GM19240 (cell line): ENCODE data around the gene RNF126.
"Not testable (repeated sequence)": the region's sequence is repeated elsewhere in the genome, so short reads cannot be mapped to it uniquely, and the experiment has no call there.

Experiments
- DNase-seq: peaks from one replicate; pipeline ENCODE4 v3.0.0; 2011; ENCODE audit warnings: low spot score; ENCODE audit not compliant: insufficient read length

The RNF126 gene

DNA sequence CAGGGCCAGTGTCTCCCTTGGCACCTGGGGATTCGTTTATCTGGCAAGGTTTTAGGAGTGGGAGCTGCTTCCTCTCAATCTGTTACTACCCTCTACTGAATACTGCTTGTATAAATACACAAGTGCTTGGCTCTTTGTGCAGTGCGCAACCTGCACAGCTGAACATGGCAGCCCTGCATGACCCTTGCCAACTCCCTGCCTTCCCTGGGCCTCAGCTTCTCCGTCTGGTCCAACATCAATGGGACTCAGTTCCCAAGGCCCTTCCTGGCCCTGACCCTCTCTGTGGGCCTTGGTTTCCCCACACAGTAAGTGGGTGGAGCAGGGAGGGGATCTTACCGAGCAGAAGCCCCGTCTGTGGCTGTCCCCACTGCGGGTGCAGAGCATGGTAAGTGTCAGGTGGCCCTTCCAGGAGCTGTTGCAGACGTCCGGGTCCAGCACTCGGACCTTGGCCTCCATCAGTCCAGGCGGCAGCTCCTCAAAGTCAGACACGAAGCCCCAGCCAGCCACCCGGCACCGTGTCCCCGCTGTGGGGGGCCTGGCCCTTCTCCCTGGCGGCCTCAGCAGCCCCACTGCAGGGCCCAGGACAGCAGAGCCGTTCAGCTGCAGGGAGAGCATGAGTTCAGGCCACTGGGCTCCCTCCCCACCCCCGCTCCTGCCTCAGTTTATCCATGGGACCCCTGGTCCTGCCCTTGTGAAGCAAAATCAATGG is 23.7 kb upstream of the RNF126 start:
- DNase-seq: no peak

DNA sequence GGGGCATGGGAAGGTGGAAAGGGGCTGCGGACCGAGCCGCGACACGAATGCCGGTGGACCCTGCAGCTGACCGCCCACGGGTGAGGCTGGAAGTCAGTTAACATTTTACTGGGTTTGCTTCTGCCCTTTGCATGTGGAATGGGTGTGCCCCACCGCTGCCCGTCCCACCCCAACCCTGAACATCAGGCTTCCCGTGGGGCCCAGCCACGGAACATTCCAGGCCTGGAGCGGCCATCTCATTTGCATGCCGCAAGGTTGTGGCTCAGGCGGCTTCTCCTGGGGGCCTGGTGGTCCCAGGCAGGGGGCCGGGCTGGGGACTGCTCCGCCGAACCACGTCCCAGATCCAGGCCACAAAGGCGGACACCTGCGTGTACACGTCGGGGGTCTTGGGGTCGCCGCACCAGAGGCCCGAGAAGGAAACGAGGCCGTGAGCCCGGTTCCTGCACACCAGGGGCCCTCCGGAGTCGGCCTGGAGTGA is 22.5 kb upstream of the RNF126 start:
- no peak for DNase-seq

DNA sequence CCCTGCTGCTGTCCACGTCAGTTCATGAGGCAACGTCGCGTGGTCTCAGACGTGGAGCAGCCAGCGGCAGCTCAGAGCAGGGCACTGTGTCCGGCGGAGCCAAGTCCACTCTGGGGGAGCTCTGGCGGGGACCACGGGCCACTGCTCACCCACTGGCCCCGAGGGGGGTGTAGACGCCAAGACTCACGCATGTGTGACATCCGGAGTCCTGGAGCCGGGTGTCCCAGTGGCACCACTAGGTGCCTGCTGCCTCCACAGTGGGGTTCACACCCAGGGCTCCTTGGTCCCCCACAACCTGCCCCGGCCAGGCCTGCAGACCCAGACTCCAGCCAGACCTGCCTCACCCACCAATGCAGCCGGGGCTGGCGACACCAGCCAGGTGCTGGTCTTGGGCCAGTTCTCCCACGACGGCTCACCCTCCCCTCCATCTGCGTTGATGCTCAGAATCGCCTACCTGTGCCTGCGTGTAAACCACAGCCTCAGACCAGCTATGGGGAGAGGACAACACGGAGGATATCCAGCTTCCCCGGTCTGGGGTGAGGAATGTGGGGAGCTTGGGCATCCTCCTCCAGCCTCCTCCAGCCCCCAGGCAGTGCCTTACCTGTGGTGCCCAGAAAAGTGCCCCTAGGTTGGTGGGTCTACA is 19.8 kb upstream of the RNF126 start:
- DNase-seq: no peak

DNA sequence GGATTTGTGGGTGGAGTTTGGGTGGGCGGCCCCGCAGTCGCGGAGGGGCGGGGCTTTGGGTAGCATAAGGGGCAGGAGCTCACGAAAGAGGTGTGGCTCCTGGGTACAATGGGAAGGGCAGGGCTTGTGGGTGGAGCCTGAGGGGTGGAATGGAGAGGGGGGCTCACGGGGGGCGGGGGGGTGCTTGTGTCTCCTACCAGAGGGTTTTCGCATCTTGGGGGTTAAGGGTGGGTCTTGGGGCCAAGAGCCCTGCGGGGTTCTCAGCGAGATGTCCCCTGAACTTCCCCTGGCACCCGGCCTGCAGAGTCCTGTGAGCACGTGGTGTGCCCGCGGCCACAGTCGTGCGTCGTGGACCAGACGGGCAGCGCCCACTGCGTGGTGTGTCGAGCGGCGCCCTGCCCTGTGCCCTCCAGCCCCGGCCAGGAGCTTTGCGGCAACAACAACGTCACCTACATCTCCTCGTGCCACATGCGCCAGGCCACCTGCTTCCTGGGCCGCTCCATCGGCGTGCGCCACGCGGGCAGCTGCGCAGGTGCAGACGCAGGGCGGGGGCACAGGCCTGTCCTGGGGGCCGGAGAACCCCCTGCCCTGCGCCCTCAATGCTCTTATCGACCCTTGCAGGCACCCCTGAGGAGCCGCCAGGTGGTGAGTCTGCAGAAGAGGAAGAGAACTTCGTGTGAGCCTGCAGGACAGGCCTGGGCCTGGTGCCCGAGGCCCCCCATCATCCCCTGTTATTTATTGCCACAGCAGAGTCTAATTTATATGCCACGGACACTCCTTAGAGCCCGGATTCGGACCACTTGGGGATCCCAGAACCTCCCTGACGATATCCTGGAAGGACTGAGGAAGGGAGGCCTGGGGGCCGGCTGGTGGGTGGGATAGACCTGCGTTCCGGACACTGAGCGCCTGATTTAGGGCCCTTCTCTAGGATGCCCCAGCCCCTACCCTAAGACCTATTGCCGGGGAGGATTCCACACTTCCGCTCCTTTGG is 18.3 kb upstream of the RNF126 start:
- DNase-seq: no peak

DNA sequence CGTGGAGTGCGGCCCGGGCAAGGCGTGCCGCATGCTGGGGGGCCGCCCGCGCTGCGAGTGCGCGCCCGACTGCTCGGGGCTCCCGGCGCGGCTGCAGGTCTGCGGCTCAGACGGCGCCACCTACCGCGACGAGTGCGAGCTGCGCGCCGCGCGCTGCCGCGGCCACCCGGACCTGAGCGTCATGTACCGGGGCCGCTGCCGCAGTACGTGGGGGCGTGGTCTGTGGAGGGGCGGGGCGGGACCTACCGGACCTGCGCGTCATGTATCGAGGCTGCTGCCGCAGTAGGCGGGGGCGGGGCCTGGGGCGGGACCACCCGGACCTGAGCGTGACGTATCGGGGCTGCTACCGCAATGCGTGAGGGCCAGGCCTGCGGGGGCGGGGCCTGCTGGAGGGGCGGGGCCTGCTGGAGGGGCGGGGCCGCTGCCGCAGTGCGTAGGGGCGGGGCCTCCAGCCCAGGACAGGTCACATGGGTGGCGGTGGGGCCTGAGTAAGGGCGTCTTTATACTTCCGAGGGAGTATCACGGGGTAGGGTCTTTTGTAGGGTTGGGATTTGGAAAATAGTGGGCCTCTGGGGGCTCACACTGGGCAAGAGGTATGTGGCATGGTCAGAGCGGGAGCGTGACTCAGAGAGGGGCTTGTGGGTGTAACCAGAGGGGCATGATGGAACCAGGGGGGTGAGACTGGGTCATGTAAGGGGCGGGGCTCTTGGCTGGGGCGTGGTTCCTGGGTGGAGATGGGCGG is 17.4 kb upstream of the RNF126 start:
- DNase-seq: peak; percentile 99

DNA sequence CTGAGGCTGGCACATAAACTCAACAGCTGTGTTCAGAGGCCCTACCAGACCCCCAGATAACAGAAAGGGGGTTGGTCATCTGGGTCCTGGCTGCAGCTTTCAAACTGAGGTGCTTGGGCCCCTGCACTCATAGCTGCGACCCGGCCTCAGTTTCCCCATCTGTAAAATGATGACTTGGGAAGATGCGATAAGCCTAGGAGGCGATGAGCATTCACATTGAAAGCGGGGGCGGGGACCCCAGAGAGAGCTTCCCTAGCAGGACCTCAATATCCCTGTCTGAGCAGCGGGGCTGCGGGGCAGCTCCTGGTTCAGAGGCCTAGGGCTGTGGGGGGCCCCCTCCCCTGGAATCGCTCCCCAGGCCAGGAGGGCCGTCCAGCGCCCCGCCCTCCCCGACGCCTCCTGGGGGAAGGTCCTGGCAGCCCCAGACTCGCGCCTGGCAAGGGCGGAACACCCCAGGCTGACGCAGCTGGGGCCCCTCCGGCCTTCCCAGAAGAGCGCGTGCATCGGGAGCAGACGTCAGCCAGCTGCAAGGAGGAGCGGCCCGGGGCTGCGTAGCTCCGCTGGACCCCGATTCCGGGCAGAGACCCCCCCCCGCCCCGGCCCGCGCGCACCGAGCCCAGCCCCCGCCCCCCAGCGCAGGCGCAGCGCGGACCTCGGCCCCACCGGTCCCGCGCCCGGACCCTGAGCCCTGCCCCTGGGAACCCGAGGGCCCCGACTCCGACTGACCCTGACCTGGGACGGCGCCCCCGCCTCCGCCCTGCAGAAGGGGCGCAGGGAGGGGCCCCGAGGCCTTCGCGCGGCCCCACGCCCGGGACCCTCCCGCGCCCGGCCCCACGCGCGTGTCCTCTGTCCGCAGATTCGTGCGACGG is 16.6 kb upstream of the RNF126 start:
- DNase-seq: no peak

DNA sequence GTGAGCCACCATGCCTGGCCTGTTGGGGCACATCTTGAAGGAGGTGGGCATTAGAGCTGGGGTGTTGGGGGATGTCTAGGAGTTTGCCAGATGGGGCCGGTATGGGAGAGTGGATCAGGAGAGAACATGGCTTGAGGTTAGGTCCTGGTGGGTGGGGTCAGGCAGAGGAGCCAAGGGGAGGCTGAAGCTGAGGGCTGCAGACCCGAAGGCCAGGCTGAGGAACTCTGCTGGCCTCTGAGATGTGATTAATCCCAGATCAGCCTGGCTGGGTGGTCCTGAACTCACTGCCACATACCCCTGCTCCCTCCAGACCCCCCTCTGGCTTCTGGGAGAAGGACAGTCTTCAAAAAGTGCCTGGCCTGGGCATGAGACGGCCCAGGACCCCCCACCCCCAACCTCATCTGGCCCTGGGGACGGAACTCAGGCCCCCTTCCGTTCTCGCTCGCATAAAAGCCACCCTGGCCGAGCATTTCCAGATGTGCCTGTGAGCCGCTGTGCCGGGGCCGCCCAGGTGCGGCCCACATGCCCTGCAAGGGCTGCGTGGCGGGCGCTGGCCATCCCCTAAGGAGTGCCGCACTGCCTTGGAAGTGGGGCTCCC is 15.9 kb upstream of the RNF126 start:
- no peak for DNase-seq

DNA sequence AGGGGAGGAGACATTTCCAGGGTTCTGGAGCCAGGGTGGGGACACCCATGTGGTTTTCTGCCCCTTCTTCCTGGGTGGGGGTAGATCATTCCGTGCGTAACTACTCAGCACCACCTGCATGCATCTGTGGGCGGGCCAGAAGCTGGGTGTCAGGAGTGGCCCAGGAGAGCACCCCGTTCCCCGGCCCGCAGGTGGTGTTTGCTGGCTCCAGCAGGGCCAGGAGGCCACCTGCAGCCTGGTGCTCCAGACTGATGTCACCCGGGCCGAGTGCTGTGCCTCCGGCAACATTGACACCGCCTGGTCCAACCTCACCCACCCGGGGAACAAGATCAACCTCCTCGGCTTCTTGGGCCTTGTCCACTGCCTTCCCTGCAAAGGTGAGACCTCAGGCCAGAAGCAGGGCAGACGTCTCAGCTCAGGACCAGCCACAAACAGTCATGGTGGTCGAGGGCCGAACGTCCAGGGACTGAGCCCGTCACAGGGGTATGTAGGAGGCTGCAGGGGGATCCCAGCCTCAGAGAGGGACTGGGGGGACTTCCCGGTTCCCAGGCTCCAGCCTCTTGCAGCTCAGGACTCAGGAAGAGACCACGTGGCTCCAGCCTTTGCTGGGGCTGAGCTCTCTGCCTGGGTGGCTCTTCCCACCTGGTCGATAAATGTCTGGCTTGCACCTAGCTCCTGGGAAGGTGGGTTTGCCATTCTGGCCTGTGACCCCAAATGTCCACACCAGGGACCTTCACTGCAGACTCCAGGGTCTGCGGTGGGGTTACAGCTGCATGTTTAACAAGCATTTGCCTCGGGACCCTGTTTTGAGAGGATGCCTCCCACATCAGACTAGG is 14.8 kb upstream of the RNF126 start:
- DNase-seq: no peak

DNA sequence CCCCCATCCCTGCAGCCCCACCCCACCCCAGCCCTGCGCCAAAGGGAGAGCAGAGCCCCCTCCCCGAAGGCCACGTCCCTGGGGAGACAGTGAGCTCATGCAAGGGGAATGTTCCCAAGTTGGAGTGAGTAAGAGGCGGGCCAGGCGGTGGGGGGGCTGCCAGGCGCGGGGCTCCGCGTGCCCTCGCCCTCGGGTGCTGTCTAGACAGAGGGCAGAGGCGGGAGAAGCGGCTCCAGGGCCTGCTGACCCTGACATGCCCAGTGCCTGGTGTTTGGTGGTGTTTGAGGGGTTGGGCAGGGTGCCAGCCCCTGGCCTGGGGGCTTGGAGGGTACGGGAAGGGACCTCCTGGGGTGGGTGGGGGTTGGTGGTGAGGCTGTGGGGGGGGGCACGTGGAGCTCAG is 14.2 kb upstream of the RNF126 start:
- DNase-seq: no peak

DNA sequence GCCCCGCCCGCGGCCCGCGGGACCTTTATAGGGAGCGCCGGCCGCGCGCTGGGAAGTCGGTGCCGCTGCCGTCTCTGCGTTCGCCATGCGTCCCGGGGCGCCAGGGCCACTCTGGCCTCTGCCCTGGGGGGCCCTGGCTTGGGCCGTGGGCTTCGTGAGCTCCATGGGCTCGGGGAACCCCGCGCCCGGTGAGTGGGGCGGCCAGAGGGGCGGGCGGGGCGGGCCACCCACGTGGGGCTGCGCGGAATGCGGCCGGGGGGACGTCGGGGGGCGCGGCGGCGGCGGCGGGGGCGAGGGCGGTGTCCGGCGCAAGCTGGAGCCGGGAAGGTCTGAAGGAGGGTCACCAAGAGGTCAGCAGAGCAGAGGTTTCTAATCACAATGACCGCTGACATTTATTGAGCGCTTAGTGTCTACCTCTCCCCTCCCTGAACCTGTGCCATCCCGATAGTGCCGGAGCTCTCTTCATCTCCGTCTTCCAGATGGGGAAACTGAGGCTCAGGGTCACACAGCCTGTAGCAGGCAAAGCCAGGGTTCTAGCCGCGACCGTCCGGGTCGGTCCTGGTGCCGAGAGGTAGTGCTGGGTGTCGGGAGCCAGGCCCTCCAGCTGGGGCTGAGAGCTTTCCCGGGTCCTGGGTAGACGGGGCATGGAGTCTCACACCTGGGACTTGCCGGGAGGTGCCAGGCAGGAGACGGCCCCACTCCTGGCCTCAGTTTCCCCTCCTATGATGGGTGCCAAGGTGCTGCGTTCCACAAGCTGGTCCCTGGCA is 13.5 kb upstream of the RNF126 start, which contains the start of gene FSTL3:
Gene FSTL3, plus strand, starts transcription at position 54 of the 767 bp plus-strand sequence. Its CDS starts 32 bp downstream, at position 86.
- no peak for DNase-seq

DNA sequence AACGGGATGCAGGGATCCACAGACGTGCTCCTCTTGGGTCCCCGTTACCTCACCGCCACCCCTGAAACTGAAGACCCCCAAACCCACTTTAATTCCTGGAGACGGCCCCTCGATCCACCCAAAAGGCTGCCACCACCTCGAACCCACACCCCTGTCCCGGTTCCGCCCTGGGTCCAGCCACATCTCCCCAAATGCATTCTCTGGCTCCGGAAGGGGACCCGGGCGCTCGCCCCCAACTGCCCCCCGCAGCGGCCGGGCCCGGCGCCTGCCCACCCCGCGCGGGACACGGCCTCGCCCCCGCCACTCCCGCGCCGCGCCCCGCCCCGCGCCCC is 13.0 kb upstream of the RNF126 start:
- DNase-seq: no peak

DNA sequence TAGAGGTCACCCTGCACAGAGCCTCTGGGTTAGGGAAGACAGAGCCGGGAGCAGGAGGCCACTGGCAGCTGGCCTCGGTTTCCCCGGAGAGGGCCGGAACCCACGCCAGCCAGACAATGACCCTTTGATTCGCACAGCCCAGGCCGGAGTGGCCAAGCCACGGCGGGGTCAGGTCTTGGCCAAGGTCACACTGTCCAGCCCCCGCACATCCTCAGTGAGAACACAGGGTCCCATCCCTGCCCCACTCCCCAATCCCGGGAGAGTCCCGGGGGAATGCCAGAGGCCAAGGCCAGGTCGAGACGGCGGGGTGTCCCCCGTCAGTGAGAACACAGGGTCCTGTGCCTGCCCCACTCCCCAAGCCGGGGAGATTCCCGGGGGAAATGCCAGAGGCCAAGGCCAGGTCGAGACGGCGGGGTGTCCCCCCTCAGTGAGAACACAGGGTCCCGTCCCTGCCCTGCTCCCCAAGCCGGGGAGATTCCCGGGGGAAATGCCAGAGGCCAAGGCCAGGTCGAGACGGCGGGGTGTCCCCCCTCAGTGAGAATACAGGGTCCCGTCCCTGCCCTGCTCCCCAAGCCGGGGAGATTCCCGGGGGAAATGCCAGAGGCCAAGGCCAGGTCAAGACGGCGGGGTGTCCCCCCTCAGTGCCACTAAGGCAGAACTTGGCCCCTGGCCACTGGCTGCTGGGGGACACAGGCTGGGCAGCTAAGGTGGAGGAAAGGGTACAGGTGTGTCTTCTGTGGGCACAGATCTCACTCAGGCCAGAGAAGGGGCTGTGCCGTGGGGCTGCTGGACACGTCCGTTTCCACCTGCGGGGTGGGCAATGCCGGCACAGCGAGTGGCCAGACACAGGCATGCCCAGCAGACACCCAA is 11.5 kb upstream of the RNF126 start:
- DNase-seq: no peak

DNA sequence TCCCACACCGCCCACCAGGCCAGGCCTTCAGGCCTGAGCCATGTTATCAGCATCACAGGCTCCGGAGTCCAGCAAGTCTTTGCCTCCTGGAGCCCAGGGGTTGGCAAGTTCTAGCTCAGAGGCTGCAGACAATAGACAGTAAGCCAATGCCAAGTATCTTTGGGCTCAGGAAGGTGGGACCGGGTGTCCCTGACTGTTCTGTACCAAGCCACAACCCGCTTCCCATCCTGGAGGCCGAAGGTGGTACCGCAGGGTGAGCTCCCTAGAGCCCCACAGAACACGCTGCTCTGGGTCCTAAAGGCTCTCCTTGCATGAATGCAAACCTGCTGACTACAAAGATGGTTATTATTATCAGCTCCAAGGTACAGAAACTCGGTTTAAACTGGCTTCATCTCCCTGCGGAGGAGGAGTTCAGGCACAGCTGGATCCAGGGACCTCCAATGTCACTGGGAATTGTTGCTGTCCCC is 7.6 kb upstream of the RNF126 start:
- no peak for DNase-seq

DNA sequence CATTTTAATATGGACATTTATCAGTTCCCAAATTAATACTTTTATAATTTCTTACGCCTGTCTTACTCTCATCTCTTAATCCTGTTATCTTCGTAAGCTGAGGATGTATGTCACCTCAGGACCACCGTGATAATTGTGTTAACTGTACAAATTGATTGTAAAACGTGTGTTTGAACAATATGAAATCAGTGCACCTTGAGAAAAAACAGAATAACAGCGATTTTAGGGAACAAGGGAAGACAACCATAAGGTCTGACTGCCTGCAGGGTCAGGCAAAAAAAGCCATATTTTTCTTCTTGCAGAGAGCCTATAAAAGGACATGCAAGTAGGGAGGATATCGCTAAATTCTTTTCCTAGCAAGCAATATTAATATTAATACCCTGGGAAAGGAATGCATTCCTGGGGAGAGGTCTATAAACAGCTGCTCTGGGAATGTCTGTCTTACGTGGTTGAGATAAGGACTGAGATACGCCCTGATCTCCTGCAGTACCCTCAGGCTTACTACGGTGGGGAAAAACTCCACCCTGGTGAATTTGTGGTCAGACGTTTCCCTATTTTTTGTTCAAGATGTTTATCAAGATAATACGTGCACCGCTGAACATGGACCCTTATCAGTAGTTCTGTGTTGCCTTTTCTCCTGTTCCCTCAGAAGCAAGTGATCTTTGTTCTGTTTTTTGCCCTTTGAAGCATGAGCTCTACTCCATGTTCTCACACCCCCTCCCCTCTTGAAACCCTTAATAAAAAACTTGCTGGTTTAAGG is 5.8 kb upstream of the RNF126 start:
- not testable (repeated sequence) for DNase-seq

DNA sequence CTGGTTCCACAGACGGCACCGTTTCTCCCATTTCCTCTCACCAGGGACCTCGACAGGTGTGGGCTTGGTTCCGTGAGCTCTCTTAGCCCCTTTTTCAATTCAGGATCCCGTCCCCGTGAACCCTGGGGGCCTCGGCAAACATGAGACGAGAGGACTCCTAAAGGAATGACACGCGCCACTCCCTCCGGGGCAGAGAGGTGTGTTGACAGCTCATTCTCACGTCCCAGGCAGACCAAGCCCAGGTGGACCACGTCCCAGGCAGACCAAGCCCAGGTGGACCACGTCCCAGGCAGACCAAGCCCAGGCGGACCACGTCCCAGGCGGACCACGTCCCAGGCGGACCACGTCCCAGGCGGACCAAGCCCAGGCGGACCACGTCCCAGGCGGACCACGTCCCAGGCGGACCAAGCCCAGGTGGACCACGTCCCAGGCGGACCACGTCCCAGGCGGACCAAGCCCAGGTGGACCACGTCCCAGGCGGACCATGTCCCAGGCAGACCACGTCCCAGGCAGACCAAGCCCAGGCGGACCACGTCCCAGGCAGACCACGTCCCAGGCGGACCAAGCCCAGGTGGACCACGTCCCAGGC is 4.1 kb upstream of the RNF126 start:
- DNase-seq: not testable (repeated sequence)

DNA sequence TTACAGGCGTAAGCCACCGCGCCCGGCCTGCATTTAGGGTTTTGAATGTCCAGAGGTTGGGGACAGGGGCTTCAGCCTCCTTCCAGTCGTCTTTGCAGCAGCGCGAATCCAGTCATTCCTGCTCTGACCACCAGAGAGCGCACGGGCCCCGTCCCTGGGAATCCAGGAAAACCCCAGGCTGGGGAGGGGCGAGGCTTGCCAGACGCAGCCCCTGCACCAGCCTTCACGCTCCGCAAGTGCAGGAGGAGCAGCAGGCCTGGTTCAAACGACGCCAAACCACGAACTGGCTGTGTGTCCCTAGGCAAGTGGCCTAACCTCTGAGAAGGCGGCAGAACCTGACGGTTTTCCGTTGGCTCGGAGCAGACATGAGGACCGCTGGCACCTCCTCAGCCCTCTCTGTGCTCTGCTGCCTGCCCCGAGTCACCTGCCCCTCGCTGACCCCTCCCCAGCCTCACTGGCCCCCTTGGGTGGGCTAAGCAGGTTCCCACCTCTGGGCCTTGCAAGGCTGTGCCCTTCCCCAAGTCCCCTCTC is 2.0 kb upstream of the RNF126 start:
- DNase-seq: peak; percentile 88
